ENCODE measurements around the gene NKX1-2.

The NKX1-2 gene

GRCh38 chr10:124458473-124458872 is 8.6 kb upstream of the NKX1-2 start:
- TF ChIP-seq CTCF (IDR thresholded peaks at IDR 0.05; ENCODE audit: borderline replicate concordance, control extremely low read depth, extremely low read depth, insufficient read depth, missing control alignments), result no peak
- in situ Hi-C loops (cut with MboI; ENCODE audit: low sequenced_read_pairs, unreplicated experiment), result no loop called here
- DNase-seq (ENCODE audit: low spot score), result no peak

DNA sequence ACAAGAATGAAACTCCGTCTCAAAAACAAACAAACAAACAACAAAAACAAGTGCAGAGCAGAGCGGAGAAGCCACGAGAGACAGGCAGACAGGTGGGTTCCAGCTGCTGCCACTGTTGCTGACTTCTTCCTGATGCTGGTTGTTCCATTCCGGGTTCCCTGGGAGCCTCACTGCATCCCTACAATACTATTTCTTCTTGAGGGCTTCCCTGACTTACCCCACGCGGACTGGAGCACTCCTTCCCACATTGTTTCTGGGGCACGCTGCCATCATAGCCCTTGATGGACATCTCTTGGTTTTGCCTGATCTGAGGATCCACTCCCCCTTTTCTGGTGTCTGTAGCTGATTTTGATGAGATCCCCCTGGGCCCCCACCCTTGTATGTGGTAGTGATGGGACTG is 5.6 kb upstream of the NKX1-2 start:
- in situ Hi-C loops (cut with MboI; ENCODE audit: low sequenced_read_pairs, unreplicated experiment), result no loop called here
- no peak for TF ChIP-seq CTCF (IDR thresholded peaks at IDR 0.05; ENCODE audit: borderline replicate concordance, control extremely low read depth, extremely low read depth, insufficient read depth, missing control alignments)
- no peak for DNase-seq (ENCODE audit: low spot score)

- in situ Hi-C loops (cut with MboI; ENCODE audit: low sequenced_read_pairs, unreplicated experiment), result no loop called here
- no peak for DNase-seq (ENCODE audit: low spot score)
- TF ChIP-seq CTCF (IDR thresholded peaks at IDR 0.05; ENCODE audit: borderline replicate concordance, control extremely low read depth, extremely low read depth, insufficient read depth, missing control alignments), result no peak
Measured at GRCh38 chr10:124453960-124454610, 4.2 kb upstream of the NKX1-2 start.

GRCh38 chr10:124451276-124451675 is 1.4 kb upstream of the NKX1-2 start:
- TF ChIP-seq CTCF (IDR thresholded peaks at IDR 0.05; ENCODE audit: borderline replicate concordance, control extremely low read depth, extremely low read depth, insufficient read depth, missing control alignments), result no peak
- in situ Hi-C loops (cut with MboI; ENCODE audit: low sequenced_read_pairs, unreplicated experiment), result no loop called here

DNA sequence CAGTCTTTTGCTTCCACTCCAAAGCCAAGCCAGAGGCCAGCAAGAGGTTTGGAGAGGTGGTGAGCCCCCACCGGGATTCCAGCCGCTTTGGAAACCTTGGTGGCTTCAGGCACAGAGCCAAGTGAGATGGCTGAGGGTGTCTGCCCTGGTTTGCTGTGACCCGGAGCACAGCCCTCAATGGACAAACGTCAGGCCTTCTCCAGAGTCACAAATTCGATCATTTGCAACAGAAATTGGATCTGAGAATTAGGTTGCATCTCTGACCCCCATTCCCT is 885 bp upstream of the NKX1-2 start:
- in situ Hi-C loops (cut with MboI; ENCODE audit: low sequenced_read_pairs, unreplicated experiment), result no loop called here
- DNase-seq (ENCODE audit: low spot score), result no peak
- no peak for TF ChIP-seq CTCF (IDR thresholded peaks at IDR 0.05; ENCODE audit: borderline replicate concordance, control extremely low read depth, extremely low read depth, insufficient read depth, missing control alignments)

More at GRCh38 chr10:124451276-124451675, 1.4 kb upstream of the NKX1-2 start:
- no peak for DNase-seq (ENCODE audit: low spot score)

DNA sequence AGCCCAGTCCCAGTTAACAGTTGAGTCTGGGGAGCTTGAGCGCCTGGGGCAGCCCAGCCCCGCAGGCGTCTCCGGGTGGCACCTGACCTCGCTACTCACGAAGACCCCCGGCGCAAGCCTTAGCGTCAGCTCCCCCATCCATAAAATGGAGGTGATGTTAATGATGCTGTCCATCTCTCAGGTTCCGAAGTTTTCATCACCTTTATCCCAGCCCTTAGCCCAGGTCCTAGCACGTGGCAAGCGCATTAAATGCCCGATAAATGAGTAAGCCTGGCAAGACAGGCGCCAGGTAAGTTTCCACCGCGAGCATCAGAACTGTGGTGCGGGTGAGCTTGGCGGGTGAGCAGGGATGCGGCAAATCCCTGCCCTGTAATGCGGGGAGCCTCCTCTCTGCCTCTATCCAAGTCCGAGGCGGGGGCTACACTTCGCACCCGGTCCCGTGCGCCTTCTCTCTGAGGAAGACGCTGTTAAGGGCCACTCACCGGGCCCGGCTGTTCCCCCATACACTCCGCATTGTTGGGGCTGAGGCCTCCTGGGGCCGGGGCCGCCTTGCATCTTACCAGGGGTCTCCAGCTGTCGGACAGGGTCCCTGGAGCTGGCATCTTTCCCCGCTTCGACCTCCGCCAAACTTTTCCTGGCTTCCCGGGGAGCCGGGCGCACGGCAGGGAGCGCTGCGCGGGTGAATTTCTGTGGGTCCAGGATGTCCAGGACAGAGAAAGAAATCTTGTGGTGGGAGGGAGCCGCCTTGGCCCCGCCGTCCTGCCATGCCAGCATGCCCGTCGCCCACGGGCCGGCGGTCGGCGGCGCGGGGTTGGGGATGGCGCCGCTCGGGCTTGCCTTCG is 444 bp downstream of the NKX1-2 start:
- no peak for TF ChIP-seq CTCF (IDR thresholded peaks at IDR 0.05; ENCODE audit: borderline replicate concordance, control extremely low read depth, extremely low read depth, insufficient read depth, missing control alignments)

More for the DNA sequence above, 444 bp downstream of the NKX1-2 start:
- DNase-seq (ENCODE audit: low spot score), result no peak
- in situ Hi-C loops (cut with MboI; ENCODE audit: low sequenced_read_pairs, unreplicated experiment), result no loop called here
